Fibroblast of villous mesenchyme (primary cell): Measurements from ENCODE around the gene PHF2. TPM values are rescaled to one million over a fixed set of nuclear protein-coding genes. Genes with fewer than 3 reads are reported as not detected.

Experiments
- DNase-seq: peaks from one replicate; pipeline ENCODE4 v3.0.0-alpha.2; 2010; ENCODE audit warnings: low read depth
- H3K4me3 ChIP-seq: 2 replicates; pipeline ENCODE4 v1.5.1; 2011; ENCODE audit warnings: low read depth, mild to moderate bottlenecking, low read length
- CTCF ChIP-seq: IDR thresholded peaks from 2 replicates; pipeline ENCODE4 v1.5.1; 2012; ENCODE audit warnings: low read depth, mild to moderate bottlenecking, low read length; ENCODE audit not compliant: insufficient read depth
- total RNA-seq: library from RNA; depleted of rRNA; stranded (reverse); fragments of >200 nt; gene quantifications from 2 replicates; pipeline ENCODE4 v1.2.3, GENCODE V29; 2012

The PHF2 gene
- total RNA-seq, 1 donor: 15.5 TPM

GRCh38 chr9:93603906-93604326 lies 27.5 kb downstream of the PHF2 start:
- H3K4me3 ChIP-seq: no peak overlapping the region
- DNase-seq: no peak
- no peak for TF ChIP-seq CTCF

- H3K4me3 ChIP-seq: no peak overlapping the region
- DNase-seq: peak; percentile 34
- no peak for TF ChIP-seq CTCF
These were observed 29.8 kb downstream of the PHF2 start for GRCh38 chr9:93606187-93606586.

GRCh38 chr9:93610206-93610605 lies 33.8 kb downstream of the PHF2 start:
- no peak overlapping the region for H3K4me3 ChIP-seq
- DNase-seq: no peak
- no peak for TF ChIP-seq CTCF

DNA sequence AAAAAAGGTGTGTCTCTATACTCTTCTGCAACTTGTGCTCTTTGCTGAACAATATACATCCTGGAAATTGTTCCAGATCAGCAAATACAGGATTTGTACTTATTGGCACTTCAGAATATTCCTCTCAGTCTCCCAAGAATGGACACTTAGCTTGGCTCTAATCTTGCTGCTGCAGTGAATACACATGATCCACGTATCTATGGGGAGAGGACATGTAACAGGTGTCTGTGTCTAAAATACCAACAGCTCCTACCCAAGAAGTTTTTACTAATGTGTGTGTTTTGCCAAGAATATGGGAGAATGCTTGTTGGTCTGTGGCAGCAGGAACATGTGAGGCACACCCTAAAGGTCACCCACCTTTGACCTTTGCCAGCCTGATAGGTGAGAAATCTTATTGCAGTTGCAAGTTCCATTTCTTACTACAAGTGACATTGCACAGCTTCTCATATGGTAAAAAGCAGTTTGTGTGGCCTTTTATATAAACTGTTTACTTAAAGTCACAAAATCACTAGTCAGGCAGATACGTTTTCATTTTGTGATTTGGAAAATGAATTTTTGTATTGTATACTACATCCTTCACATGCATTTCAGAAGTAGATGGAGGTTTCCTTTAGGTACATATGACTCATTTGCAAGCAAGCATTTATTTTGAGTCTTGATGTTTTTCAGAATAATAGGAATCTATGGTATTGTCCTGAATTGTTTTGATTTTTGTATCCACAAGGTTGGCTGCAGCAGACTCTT lies 35.8 kb downstream of the PHF2 start:
- no peak for TF ChIP-seq CTCF
- H3K4me3 ChIP-seq: no peak overlapping the region
- DNase-seq: no peak

GRCh38 chr9:93612796-93613154 lies 36.4 kb downstream of the PHF2 start:
- no peak for DNase-seq
- no peak overlapping the region for H3K4me3 ChIP-seq
- no peak for TF ChIP-seq CTCF

DNA sequence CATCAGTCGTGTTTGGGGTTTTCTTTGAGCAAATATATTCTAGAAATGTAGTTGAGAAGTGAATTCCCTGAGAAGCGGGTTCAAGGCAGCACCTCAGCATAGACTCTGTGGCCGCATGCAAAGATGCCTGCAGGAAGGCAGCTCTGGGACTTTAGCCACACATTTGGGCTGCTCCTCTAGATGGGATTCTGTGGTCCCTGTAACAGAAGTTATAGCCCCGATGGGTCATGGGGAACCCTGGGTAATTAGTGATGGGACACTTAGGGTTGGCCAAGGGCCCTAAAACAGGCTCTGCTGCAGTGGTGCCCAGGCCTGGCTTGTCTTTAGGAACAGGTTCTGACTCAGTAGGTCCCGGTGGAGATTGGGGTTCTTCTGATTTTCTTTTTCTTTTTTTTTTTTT lies 36.8 kb downstream of the PHF2 start:
- H3K4me3 ChIP-seq: no peak overlapping the region
- no peak for DNase-seq
- TF ChIP-seq CTCF: no peak

- DNase-seq: no peak
- no peak for TF ChIP-seq CTCF
These were observed 37.4 kb downstream of the PHF2 start for GRCh38 chr9:93613791-93614190.

More at GRCh38 chr9:93613791-93614190, 37.4 kb downstream of the PHF2 start:
- no peak overlapping the region for H3K4me3 ChIP-seq
